GM21717 (cell line): ENCODE measurements around the gene RNF39.
A peak's percentile ranks its signal among the peaks of the same experiment; 100 is the strongest.
"Not testable (repeated sequence)": the region's sequence is repeated elsewhere in the genome, so short reads cannot be mapped to it uniquely, and the experiment has no call there.

Experiments
- ATAC-seq: cut with Tn5 transposase; IDR thresholded peaks from one replicate; pipeline ENCODE4 v1.9.1; 2021; ENCODE audit warnings: mild to moderate bottlenecking, moderate library complexity; ENCODE audit not compliant: unreplicated experiment

RNF39 gene, protein sequence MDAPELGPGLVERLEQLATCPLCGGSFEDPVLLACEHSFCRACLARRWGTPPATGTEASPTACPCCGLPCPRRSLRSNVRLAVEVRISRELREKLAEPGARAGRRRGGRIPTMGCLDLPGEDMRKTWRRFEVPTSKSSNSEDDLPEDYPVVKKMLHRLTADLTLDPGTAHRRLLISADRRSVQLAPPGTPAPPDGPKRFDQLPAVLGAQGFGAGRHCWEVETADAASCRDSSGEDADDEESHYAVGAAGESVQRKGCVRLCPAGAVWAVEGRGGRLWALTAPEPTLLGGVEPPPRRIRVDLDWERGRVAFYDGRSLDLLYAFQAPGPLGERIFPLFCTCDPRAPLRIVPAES

DNA sequence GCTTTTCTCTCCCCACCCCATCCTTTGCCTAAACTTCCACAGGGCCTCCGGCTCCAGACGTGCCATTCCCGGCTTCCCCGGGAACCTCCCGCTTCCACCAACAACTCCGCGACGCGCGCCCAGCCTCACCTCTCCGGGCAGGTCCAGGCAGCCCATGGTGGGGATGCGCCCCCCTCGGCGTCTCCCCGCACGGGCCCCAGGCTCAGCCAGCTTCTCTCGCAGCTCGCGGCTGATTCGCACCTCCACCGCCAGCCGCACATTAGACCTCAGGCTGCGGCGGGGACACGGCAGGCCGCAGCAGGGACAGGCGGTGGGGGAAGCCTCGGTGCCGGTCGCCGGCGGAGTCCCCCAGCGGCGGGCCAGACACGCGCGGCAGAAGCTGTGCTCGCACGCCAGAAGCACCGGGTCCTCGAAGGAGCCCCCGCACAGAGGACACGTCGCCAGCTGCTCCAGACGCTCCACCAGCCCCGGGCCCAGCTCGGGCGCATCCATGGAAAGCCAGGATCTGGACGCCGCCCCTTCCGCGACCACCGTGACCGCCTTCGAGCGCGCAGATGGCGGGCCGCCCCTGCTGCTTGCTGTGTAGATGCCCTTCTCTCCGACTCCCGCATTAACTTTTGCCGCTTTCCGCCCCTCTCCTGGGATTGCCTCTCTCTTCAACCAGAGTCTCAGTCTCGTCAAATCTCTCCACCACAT, at the start of gene RNF39:
Gene RNF39, minus strand, starts transcription at position 676 of the 696 bp plus-strand sequence. Its CDS starts 184 bp downstream, at position 492.
- ATAC-seq: no peak

DNA sequence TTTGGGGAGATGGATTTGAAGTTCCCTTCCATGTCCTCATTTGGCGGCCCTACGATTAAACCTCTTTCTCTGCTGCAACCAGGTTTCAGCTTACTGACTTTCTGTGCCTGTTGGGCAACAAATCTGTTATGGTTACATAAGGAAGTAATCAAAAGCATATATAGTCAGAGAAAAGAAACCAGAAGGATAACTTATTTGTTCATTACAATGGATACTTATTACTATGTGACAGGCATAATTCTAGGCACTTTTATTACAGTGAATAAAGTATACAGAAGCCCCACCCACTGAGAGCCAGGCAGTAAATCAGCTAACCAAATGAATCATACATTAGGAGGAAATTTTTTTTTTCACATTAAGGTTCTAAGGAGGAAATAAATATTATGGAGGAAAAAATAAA, 46.9 kb upstream of the RNF39 start:
- no peak for ATAC-seq

DNA sequence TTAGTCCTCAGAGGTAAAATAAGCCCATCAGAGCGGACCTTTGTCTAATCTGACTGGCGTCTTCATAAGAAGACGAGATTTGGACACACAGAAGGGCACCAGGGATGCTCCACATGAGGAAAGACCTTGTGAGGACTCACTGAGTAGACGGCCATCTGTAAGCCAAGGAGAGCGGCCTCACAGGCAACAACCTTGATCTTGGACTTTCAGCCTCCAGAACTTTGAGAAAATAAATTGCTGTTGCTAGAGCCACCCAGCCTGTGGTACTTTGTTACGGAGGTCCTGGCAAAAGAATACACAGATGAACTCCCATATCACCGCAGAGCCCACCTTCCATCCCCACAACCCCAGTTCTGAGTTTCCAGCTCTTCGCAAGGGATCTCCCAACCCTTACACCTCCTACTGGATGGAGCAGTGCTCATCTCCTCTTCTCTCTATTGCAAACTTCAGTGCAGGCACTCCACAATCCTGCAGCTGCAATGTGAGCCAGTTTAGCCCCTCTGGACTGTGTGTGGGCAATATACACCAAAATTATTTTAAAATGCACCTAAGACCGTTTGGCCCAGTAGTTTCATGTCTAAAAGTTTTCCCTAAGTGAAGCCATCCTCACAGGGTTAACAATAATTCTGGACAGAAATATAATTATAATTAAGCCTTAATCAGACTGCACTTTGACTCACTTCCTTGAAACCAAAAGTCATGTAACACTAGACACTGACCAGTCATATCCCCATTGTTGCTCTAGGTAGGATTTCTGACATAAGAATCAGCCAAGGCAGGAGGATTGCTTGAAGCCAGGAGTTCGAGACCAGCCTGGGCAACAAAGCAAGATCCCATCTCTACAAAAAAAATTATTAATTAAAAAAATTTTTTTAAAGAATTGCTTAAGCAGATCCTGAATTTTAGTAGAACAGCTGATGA, 46.1 kb upstream of the RNF39 start:
- no peak for ATAC-seq

DNA sequence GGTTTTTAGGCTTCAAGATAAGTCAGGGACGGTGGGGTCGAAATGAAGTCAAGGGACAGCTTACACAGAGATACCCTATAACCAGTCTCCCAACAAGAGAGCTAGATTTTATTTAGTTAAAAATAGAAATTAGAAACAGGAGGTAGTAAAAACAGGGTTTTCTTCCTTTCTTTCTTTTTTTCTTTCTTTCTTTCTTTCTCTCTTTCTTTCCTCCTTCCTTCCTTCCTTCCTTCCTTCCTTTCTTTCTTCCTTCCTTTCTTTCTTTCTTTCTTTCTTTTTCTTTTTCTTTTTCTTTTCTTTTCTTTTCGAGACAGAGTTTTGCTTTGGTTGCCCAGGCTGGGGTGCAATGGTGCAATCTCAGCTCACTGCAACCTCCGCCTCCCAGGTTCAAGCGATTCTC, 43.1 kb upstream of the RNF39 start:
- ATAC-seq: not testable (repeated sequence)

DNA sequence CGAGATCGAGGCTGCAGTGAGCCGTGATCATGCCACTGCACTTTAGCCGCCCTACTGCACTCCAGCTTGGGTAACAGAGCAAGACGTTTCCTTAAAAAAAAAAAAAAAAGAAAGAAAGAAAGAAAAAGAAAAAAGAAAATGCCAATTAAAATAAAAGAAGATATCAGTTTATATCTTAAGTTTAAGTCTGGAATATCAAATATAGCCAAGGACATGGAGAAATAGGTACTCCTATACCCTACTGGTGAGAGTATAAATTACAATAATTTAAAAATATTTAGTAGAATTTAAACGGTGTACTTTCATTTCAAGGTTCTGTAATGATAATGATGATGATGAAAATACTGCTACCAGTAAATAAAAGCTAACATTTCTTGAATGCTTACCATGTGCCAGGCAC, 41.2 kb upstream of the RNF39 start:
- no peak for ATAC-seq

DNA sequence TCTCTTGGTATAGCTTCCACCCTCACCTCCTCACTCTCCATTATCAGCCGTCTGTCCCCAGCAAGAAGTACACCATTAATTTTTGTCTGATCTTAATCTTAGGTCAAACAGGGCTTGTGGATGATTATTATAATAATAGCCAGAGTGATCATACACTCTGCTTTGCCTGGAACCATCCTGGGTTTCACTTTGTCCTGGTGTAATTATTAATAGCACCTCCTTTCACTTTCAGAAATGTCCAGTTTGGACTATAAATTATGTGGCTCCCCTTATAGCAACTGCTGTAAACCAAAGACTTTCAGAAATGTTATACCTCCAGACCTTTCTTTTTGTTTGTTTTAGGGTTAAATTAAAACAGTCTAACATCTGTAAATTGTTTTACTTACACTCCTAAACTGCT, 38.3 kb upstream of the RNF39 start:
- no peak for ATAC-seq

DNA sequence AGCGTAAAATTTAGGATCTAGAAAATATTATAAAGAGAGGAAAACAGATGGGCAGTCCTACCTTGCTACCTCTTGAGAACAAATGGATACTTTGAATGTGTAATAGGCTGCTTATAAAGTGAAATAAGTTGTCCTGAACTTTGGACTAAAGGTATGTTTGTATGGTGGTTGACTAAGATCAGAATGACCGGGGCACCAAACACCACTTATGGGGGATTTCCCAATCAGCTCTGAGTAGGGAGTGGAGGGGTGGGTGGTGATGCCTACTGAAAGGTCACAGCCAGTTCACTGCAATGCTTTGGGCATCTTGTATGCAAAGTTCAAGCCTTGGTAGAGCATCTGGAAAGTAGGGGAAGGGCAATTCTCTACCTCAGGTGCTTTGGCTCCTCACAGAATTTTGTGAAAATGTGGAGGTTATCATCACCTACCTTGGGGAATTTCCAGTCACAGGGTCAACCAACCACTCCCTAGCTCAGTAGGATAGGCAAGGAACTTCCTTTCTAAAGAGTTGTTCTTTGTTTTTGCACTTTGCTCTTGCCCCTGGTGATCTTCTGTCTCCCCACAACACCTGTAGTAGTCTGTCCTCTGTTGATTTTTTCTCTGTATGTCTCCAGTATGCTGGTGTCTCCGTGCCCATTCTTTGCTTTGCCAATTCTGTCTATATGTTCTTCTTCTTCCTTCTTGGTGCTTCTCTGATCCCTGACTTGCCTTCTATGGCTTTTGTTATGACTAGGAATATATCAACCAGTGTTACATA, 37.6 kb upstream of the RNF39 start, which contains the start of gene TRIM31:
Gene TRIM31, minus strand, starts transcription at position 88 of the 757 bp plus-strand sequence. CDS start 285 bp downstream, outside the sequence.
- peak; percentile 38 for ATAC-seq

DNA sequence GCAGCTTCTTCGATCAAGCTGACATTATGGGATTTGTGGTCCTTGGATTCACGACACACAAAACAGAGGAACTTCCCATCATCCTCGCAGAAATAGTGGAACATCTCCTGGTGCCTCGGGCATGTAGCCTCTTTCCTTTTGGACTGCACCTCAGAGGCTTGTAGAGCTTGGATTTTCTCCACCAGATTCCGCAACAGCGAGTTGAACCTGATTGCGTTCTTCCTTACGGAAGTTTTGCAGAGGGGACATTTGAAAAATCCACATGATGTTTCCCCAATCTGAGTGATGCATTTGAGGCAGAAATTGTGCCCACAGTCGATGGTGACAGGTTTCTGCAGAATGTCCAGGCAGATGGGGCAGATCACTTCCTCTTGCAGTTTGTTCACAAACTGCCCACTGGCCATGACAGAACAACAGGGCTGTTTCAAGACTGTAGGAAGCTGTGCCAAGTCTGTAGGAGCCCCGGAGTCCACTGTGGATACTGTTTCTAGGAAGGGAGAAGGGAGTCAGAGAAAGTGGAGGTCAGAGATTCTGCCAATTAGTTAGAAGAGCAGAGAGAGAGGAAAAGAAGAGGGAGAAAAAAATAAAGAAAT, 36.9 kb upstream of the RNF39 start:
- no peak for ATAC-seq

DNA sequence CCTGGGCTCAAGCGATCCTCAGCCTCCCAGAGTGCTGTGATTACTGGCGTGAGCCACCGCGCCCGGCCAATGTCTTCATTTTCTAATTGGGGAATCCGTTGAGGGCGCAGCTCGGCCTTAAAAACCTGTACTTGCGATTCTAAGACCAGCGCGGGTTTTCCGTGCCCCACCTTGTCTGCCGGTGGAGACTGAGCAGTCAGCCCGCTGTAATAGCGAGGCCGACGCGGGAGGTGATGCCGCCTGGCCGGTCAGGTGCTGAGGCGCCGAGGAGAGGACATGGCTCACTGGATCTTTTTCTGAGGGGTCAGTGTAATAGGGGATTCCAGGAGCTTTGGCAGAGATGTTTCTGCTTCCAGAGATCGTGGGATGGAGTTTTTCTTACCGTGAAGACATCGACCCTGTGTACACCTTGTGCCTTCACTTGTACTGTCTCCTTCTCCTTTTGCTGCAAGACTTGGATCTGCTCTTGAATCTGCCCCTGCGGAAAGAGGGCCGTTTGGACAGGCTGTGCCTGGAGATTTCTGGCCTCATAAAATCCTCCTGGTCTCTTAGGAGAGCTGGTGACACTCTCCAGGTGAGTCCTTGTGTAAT, 35.8 kb upstream of the RNF39 start:
- no peak for ATAC-seq

DNA sequence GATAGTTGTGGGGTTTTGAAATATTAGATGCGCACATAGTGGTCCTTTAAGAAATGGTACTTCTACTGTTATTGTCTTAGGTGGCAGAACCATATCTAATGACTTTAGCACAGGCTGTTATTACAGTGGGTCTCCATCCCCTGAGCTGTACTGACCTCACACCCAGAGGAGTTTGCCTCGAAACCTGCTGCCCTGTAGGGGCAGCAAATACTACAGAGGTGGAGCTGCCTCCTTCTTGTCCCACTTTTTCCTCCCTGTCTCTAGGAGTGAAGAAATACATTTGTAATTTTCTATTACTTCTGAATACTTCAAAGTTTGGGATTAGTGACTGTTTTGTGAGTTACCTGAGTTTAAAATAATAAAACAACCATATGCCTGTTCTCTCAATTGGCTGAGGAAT, 29.1 kb upstream of the RNF39 start:
- no peak for ATAC-seq

DNA sequence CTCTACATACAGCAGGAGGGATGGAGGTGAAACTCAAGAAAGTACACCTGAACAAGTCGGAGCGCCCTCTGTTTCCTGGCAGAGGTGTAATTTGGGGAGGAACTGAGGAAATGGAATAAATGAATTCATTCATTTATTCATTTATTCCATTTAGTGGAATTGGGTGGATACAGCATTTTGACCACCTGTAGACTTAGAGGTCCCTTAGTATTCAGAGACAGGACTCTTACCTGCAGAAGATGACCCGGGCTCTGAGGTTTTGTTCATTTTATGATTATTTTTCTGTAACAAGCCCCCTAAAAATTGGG, 28.3 kb upstream of the RNF39 start:
- ATAC-seq: no peak

DNA sequence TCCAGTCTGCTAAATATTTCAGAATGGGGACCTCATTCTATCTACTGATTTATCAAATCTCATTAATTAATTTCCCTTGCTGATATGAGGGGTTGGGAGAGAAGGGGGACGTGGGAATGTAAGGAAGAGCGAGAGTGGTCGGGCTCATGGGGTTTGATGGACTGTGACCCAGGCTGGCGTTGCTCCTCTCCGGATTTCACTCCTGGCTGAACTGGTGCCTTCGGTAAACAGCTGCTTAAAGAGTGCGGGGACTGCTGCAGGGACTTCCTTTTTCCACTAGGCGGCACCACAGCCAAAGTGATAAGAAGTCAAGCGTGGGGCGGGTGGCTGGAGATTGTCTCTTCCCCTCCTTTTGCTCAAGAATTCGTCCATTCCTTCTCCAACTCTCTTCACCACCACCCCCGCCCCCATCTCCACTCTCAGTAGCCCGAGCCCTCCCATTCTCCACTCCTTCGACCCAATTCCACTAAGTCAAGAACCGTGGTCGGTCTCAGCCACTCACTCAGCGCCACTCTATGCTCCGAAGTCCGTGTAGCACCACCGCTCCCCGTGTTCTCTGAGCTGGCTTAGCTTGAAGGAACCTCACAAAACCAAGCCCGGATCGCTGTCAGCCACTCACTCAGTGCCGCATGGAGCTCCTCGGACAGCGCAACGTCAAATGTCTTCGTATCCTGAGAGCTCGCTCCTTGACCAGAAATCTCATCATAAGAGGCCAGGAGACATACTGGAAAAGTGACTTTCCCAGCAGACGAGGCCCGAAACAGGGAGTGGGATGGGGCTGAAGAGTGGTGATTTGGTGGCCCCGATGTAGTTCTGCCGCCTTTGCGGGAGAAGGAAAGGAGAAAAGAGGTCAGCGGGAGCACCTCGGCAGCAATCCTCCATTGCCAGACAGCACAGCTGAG, 27.7 kb upstream of the RNF39 start:
- ATAC-seq: peak; percentile 57

DNA sequence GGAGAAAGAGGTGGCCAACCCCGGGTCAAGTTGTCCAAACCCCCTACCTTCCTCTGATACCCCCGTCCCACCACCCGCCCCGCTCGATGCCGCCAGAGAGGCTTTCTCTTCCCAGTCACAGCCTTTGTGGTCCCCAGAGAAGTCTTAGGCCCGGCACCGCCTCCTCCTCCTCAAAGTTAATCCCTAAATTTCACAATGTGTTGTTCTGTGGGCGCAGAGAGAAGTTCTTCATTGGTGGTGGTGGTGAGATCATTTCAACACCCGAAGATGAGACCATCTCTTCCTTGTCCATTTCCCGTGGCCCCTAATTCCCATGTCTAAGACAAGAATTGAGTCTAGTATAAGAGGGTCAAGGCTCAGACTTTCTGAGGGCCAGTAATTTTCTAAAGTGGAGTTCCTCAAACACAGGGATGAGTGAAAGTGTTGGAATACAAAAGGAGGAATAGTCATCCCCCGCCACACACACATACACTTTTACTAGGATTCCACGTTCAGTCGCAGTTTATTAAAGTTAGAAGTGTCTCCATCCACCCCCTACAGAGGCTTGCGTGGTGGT, 26.9 kb upstream of the RNF39 start:
- ATAC-seq: no peak

DNA sequence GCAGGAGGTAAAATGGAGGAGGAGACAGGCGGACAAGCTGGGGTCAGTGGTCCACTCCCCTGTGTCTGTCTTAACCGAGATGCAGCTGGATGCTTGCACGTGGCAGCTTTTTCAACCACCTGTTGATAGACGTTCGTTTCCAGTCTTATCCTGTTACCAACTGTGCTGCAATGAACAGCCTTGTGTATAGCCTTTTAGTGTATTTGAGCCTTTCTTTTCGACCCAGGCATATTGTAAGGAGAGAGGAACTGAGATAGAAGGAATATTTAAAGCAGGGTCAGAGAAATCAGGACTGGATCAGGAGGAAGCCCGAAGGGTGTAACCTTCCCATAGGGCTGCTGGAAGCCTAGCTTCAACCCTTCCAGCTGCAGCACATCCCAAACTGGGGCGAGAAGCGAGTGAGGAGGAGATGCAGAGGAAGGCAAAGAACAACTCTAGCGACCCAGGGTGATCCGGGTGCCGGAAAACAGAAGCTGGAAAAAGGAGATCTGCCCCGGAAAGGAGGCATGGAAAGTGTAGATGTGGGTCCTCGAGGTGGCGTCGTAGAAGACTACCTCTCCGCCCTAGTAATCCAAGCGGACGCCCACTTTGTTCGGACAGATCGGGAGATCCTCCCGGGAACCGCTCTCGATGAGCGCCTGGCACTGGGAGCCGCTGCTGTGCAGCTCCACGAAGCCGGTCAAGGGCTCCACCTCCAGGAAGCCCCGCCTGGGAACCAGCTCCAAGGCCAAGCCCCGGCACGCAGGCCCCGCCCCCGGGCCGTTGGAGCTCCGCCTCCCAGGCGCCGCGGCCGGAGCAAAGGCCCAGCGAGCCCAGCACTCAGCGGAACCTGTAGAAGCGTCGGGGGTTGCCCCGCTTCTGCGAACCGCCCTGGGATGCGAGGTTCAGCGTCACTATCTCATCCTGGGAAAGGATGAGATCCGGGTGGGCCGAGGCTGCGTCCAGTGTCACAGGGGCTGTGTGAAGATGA, 26.2 kb upstream of the RNF39 start:
- ATAC-seq: peak; percentile 50

DNA sequence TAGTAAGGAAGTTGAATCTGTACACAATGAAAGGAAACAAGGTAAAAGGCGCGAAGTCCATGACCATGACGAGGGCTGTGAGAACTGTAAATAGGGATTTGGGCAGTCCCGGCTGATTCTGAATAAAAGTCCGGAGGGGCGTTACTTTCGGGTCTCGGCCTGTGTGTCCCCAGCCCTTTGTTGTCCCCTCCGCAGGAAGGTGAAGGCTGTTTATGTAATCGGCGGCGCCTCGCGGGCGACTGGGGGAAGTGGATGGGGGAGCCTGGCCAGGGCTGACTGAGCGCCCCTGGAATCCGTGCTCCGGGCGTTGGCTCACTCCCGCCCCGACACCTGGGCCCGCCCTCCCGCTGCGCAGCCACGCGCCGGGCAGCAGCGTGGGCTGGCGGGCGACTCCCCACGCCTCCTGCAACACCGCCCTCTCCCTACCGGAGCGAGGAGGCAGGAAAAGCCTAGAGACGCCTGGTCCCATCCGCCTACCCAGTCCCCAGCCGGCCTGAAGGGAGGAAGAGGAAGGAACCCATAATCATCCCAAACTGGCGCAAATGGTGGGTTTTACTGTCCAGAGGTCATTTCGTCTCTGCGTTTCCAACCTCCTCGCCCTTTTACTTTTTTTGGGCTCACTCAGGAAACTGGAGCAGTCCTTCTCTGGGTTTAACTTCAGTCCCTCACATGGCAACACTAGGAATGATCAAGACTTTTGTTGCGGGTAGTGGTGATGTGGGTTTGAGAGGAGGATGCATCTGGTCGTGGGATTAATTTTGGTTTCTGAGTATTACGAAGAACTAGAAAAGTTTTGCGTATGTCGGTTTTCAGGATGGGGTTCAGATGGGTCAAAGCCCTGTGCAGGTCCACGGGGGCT, 25.2 kb upstream of the RNF39 start:
- ATAC-seq: no peak

DNA sequence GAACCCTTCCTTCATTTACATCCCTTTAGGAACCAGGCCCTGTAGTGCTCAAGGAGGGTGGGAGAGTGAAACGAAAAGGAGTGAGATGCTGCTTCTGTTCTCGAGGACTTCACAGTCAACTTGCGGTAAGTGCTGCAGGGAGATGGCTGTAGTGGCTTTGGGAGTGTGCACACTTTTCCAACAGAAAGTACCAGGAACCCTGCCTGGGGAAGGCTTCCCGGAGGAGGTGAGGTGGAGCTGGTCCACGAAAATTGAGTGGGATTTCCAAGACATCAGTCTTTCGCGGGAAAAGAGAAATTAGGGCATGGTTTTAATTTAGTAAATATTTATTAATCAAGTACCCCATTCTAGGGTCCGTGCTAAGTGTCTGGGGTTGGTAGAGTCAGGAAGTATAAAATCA, 24.6 kb upstream of the RNF39 start:
- no peak for ATAC-seq
